ENCODE data around the gene VAC14.

DNA sequence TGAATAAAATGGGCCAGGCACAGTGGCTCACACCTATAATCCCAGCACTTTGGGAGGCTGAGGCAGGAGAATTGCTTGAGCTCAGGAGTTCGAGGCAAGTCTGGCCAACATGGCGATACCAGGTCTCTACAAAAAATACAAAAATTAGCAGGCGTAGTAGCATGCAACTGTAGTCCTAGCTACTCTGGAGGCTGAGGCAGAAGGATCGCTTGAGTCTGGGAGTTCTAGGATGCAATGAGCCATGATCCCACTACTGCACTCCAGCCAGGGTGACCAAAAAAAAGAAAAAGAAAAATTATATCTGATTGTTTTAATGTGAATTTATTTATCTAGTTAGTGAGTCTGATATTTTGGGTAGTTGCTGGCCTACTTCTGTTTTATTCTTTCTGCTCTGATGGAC lies 147.6 kb downstream of the VAC14 start:
- TF ChIP-seq FOXP2 (optimal IDR thresholded peaks at IDR 0.05; ENCODE audit: control extremely low read depth, extremely low read length, insufficient read depth): no peak
- no peak for TF ChIP-seq EZH2 (IDR thresholded peaks at IDR 0.05)
